SU-DHL-6 (cell line): ENCODE results near the gene ZNF804A.

Experiments
- H2AFZ ChIP-seq: fragments of 200-600 bp; sonication (generic); 2 replicates; pipeline ENCODE4 v1.6.1; 2014; ENCODE audit warnings: low read depth, mild to moderate bottlenecking, moderate library complexity, mixed read lengths, antibody characterized with exemption, low read length; ENCODE audit not compliant: severe bottlenecking
- H3F3A ChIP-seq: fragments of 200-600 bp; shearing (Covaris generic); 2 replicates; pipeline ENCODE4 v1.6.0; 2016; ENCODE audit warnings: antibody characterized with exemption, mild to moderate bottlenecking; ENCODE audit not compliant: insufficient read depth
- H3K27ac ChIP-seq: fragments of 200-600 bp; sonication (generic); 2 replicates; pipeline ENCODE4 v1.5.1; 2016; ENCODE audit warnings: low read depth, mild to moderate bottlenecking, low read length, moderate library complexity, mixed read lengths
- H3K27me3 ChIP-seq: fragments of 200-600 bp; sonication (generic), shearing (Covaris generic); 2 replicates; pipeline ENCODE4 v1.6.0; 2014; ENCODE audit warnings: mild to moderate bottlenecking, low read length
- H3K36me3 ChIP-seq: fragments of 200-600 bp; sonication (generic); 2 replicates; pipeline ENCODE4 v1.6.1; 2014; ENCODE audit warnings: mild to moderate bottlenecking, low read length, mixed read lengths
- H3K4me2 ChIP-seq: fragments of 300-600, 200-600 bp; shearing (Covaris generic), sonication (generic); 2 replicates; pipeline ENCODE4 v1.6.0; 2014; ENCODE audit warnings: low read length, low read depth, mild to moderate bottlenecking; ENCODE audit not compliant: poor library complexity, severe bottlenecking
- H3K4me3 ChIP-seq: fragments of 200-600 bp; sonication (generic); 2 replicates; pipeline ENCODE4 v1.5.1; 2014; ENCODE audit warnings: antibody characterized with exemption, low read length, mild to moderate bottlenecking, mixed read lengths; ENCODE audit not compliant: insufficient read depth, poor library complexity, severe bottlenecking
- H3K79me2 ChIP-seq: fragments of 200-600 bp; sonication (generic); 2 replicates; pipeline ENCODE4 v1.6.1; 2014; ENCODE audit warnings: mild to moderate bottlenecking, low read length, moderate library complexity; ENCODE audit not compliant: insufficient read depth
- H3K9ac ChIP-seq: fragments of 200-600 bp; sonication (generic); 2 replicates; pipeline ENCODE4 v1.7.0; 2014; ENCODE audit warnings: mild to moderate bottlenecking, low read length
- H3K9me2 ChIP-seq: fragments of 200-600 bp; sonication (generic); replicated peaks from 2 replicates; pipeline ENCODE4 v1.6.1; 2014; ENCODE audit warnings: low read length; ENCODE audit not compliant: insufficient read depth
- H3K9me3 ChIP-seq: fragments of 200-600 bp; sonication (generic); 2 replicates; pipeline ENCODE4 v1.6.1; 2014; ENCODE audit warnings: low read length, mixed read lengths; ENCODE audit not compliant: insufficient read depth
- H4K20me1 ChIP-seq: fragments of 200-600 bp; sonication (generic); 2 replicates; pipeline ENCODE4 v1.6.1; 2014; ENCODE audit warnings: low read depth, mild to moderate bottlenecking, antibody characterized with exemption, low read length, moderate library complexity, mixed read lengths
- EZH2phosphoT487 ChIP-seq: fragments of 200-600 bp; sonication (generic), shearing (Covaris generic); conservative IDR thresholded peaks from 2 replicates; pipeline ENCODE4 v1.6.1; 2018; ENCODE audit warnings: mild to moderate bottlenecking, antibody characterized with exemption, low read length, moderate library complexity, mixed read lengths
- TF ChIP-seq, protein P1 (sequence below): fragments of 200-600 bp; sonication (generic); IDR thresholded peaks from one replicate; pipeline ENCODE4 v1.5.1; 2017; ENCODE audit warnings: antibody characterized with exemption, mild to moderate bottlenecking, low read length, moderate library complexity; ENCODE audit not compliant: insufficient read depth, poor library complexity, severe bottlenecking

The ZNF804A gene

DNA sequence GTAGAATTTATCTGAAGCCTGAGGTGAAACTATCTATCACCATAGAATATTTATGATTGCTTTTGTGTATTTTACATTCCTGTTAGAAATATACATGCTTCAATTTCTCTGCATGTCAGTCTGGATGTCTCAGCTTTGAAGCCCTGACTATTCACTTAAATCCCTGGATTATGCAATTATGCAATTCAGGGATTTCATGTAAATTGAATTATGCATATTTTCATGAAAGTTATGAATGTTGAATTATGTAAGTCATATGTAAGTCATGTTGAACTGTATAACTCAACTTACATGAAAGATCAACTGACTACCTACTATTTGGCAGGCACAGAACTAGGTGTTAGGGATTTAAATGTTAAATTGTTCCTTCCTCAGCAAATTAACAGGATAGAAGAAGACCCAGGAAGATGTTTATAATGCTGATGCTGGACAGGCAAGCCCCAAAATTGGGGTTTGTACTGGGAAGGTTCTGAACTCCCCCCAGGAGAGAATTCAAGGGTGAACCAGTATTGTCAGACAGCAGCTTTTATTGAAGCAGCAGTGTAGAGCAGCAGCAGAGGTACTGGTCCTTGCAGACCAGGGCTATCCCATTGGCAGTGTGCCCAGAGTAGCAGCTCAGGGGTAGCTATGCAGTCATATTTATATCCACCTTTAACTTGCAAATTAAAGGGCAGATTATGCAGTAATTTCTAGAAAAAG lies 236.5 kb downstream of the ZNF804A start:
- H3K9ac ChIP-seq = no peak overlapping the region
- H3K79me2 ChIP-seq = peaks cover 50% of the 10 kb centered on the region
- H3K27me3 ChIP-seq = no peaks in the 10 kb centered on the region
- no peak overlapping the region for H3K27ac ChIP-seq
- peaks cover 8% of the 10 kb centered on the region; the same call in 1 of the 2 replicates for H4K20me1 ChIP-seq
- TF ChIP-seq EZH2phosphoT487 = no peak
- TF ChIP-seq, protein P1, sequence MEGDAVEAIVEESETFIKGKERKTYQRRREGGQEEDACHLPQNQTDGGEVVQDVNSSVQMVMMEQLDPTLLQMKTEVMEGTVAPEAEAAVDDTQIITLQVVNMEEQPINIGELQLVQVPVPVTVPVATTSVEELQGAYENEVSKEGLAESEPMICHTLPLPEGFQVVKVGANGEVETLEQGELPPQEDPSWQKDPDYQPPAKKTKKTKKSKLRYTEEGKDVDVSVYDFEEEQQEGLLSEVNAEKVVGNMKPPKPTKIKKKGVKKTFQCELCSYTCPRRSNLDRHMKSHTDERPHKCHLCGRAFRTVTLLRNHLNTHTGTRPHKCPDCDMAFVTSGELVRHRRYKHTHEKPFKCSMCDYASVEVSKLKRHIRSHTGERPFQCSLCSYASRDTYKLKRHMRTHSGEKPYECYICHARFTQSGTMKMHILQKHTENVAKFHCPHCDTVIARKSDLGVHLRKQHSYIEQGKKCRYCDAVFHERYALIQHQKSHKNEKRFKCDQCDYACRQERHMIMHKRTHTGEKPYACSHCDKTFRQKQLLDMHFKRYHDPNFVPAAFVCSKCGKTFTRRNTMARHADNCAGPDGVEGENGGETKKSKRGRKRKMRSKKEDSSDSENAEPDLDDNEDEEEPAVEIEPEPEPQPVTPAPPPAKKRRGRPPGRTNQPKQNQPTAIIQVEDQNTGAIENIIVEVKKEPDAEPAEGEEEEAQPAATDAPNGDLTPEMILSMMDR = no peak
- no peak overlapping the region for H2AFZ ChIP-seq
- no peak overlapping the region for H3K4me3 ChIP-seq
- H3F3A ChIP-seq = no peaks in the 10 kb centered on the region; the same call in 1 of the 2 replicates
- no peak overlapping the region for H3K4me2 ChIP-seq
- no peaks in the 10 kb centered on the region for H3K9me3 ChIP-seq
- H3K36me3 ChIP-seq = no peaks in the 10 kb centered on the region; the same call in 1 of the 2 replicates
- H3K9me2 ChIP-seq = no peaks in the 10 kb centered on the region

DNA sequence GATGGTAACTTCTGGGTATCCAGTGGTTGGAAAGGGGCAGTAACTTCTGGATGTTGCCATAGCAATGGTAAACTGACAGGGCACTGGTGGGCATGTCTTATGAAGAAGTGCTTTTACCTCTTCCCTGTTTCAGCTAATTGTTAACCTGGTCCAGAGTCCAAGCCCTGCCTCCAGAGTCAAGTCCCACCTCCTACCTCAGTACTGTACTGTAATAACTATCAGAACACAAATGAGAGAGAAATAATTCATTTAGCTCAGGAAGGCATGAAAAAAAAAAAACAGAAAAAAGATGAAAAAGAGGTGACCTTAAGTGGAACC lies 237.0 kb downstream of the ZNF804A start:
- TF ChIP-seq, protein P1 = no peak
- no peak for TF ChIP-seq EZH2phosphoT487

DNA sequence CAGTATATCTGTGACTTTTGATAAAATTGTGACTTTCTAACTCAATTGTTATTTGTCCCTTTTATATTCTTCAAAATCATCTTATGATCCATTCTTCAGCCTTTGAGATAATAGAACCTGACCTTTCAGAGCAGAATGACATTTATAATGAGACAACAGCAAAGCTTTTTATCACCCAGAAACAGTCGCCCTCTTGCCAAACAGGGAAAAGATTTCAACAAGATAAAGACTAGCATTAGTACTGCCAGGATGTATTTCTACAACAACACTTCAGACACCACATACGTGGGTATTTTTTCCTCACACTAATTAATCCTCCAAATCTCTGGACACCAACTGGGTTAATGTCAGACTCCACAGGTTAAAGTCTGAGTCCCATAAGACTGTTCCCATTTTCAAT lies 249.0 kb downstream of the ZNF804A start:
- no peak overlapping the region for H3K4me3 ChIP-seq
- H3K79me2 ChIP-seq = peaks cover 72% of the 10 kb centered on the region
- no peak overlapping the region for H3K9ac ChIP-seq
- H3K9me3 ChIP-seq = no peaks in the 10 kb centered on the region
- 0 out of 2 replicates have a peak, but pooled peaks cover 6% of the 10 kb centered on the region for H4K20me1 ChIP-seq
- H3F3A ChIP-seq = peaks cover 1% of the 10 kb centered on the region; the same call in 1 of the 2 replicates
- no peak overlapping the region for H3K4me2 ChIP-seq
- H2AFZ ChIP-seq = no peak overlapping the region
- no peak for TF ChIP-seq EZH2phosphoT487
- TF ChIP-seq, protein P1 = no peak
- no peaks in the 10 kb centered on the region for H3K27me3 ChIP-seq
- H3K27ac ChIP-seq = no peak overlapping the region
- 0 out of 2 replicates have a peak, but pooled peaks cover 2% of the 10 kb centered on the region for H3K36me3 ChIP-seq
- H3K9me2 ChIP-seq = no peaks in the 10 kb centered on the region

More for the DNA sequence above, 237.0 kb downstream of the ZNF804A start:
- Histone ChIP-seq H3K4me3 (no peak overlapping the region), H3K27me3 (no peaks in the 10 kb centered on the region), H3K36me3 (no peaks in the 10 kb centered on the region; the same call in 1 of the 2 replicates), H3K9me2 (no peaks in the 10 kb centered on the region), H3F3A (no peaks in the 10 kb centered on the region), H3K9ac (no peak overlapping the region), H3K9me3 (no peaks in the 10 kb centered on the region), H2AFZ (no peak overlapping the region), H3K4me2 (no peak overlapping the region), H4K20me1 (peaks cover 6% of the 10 kb centered on the region; the same call in 1 of the 2 replicates), H3K79me2 (peaks cover 53% of the 10 kb centered on the region), H3K27ac (no peak overlapping the region)
